ENCODE measurements around the gene SH3RF2. TPM values are rescaled to one million over a fixed set of nuclear protein-coding genes. Genes with fewer than 3 reads are reported as not detected.

The SH3RF2 gene
- total and polyA plus RNA-seq, 9 of the 15 experiments (the other 6 are each of a cell fraction or from before 2014, with no cell fraction given), result 0.05 TPM; not detected in 8

GRCh38 chr5:146041180-146041789, 104.9 kb downstream of the SH3RF2 start:
- 32% methylated on average over 10 of the region's 10 CpGs for WGBS (ENCODE audit: insufficient coverage, low coverage, missing lambda C conversion rate)
- H4K20me1 ChIP-seq (replicated peaks; ENCODE audit: control insufficient read depth, insufficient read depth, low read length), result no peaks in the 10 kb centered on the region
- TF ChIP-seq JUND (IDR thresholded peaks at IDR 0.05; ENCODE audit: borderline replicate concordance, low read depth, low read length), result no peak
- TF ChIP-seq JUND (tag; IDR thresholded peaks at IDR 0.05; ENCODE audit: borderline replicate concordance, low read depth, low read length), result no peak
- TF ChIP-seq MGA (IDR thresholded peaks at IDR 0.05), result no peak
- no peak for TF ChIP-seq BCL6 (CRISPR knock-in tag; IDR thresholded peaks at IDR 0.05)
- no peak for TF ChIP-seq DDX20 (tag; IDR thresholded peaks at IDR 0.05; ENCODE audit: low read depth)
- TF ChIP-seq E2F3 (CRISPR knock-in tag; IDR thresholded peaks at IDR 0.05), result no peak

More at GRCh38 chr5:146041180-146041789, 104.9 kb downstream of the SH3RF2 start:
- CTCF ChIA-PET (ENCODE audit: low intra/inter-chr PET ratio), result interaction anchor here (0.5 kb wide), 1 partner anchor 231 kb away, joined by 3 read pairs; no protein-coding TSS in a partner anchor
- no peaks in the 10 kb centered on the region for H3K27me3 ChIP-seq (ENCODE audit: control insufficient read depth in 2 of 2, insufficient read depth in 2 of 2, low read length in 2 of 2)
- in situ Hi-C loops (cut with MboI) (no loop called here), intact Hi-C loops (cut with micrococcal nuclease) (no loop called here)
- H2AFZ ChIP-seq (ENCODE audit: low read depth, low read length), result peak overlapping the region; percentile 87
- no TSS peak for BruUV-seq (replicated peaks)
- no peaks in the 10 kb centered on the region; the same call in 1 of the 2 replicates for H3K9me3 ChIP-seq (replicated peaks; ENCODE audit: control insufficient read depth, insufficient read depth, low read depth, low read length)
- H3K79me2 ChIP-seq (ENCODE audit: control insufficient read depth, insufficient read depth, low read length), result no peaks in the 10 kb centered on the region
- peak in 3 of 4 experiments; percentile 24 to 52 (median 37) for DNase-seq (ENCODE audit: extremely low read depth in 1 of 4, low spot score in 3 of 4)
- no peak overlapping the region; the same call in 2 of the 3 replicates for H3K27ac ChIP-seq (ENCODE audit: extremely low read depth, low read depth, low read length)
- no peaks in the 10 kb centered on the region for H3K9me1 ChIP-seq (ENCODE audit: control insufficient read depth, insufficient read depth, low read length)
- no peaks in the 10 kb centered on the region for H3K36me3 ChIP-seq (ENCODE audit: control insufficient read depth, insufficient read depth, low read length)
- FAIRE-seq, result peak; percentile 48
- no peak overlapping the region for H3K4me3 ChIP-seq
- H3K4me1 ChIP-seq (replicated peaks in 1 of 2; ENCODE audit: control insufficient read depth in 2 of 2, insufficient read depth in 2 of 2, low read length in 2 of 2), result peaks cover 6 to 33% of the 10 kb centered on the region in 2 experiments; a peak in 3 of 5 replicates
- no peak overlapping the region for H3K9ac ChIP-seq (ENCODE audit: insufficient read depth in 1 of 2, low read depth in 2 of 2, low read length in 2 of 2)
- POLR2A ChIA-PET, result interaction anchor here (0.6 kb wide), 1 partner anchor 18 kb away, joined by 3 read pairs; no protein-coding TSS in a partner anchor
- peak; percentile 85 for ATAC-seq
- peak overlapping the region; percentile 5; the same call in 1 of the 2 replicates for H3K4me2 ChIP-seq (ENCODE audit: insufficient read depth, low read length)

All from K562 (cell line).